HEK293 (cell line): Measurements from ENCODE around the gene NRL.

Experiments used
- ATF2 ChIP-seq: fragments of 450-650 bp; formaldehyde crosslinking; IDR thresholded peaks from 2 replicates; pipeline ENCODE4 v1.5.1; 2016; ENCODE audit warnings: missing biosample characterization, missing genetic modification characterization, low read depth
- CTCF ChIP-seq: fragments of 450-650 bp; formaldehyde crosslinking; IDR thresholded peaks from 2 replicates; pipeline ENCODE4 v1.5.1; 2016; ENCODE audit warnings: missing biosample characterization, missing genetic modification characterization
- EGR2 ChIP-seq: fragments of 450-650 bp; formaldehyde crosslinking; IDR thresholded peaks from 2 replicates; pipeline ENCODE4 v1.5.1; 2016; ENCODE audit warnings: low read depth, missing biosample characterization, missing genetic modification characterization
- GFI1B ChIP-seq: fragments of 450-650 bp; formaldehyde crosslinking; IDR thresholded peaks from 2 replicates; pipeline ENCODE4 v1.5.1; 2016; ENCODE audit warnings: missing biosample characterization, missing genetic modification characterization
- GLIS1 ChIP-seq: fragments of 450-650 bp; formaldehyde crosslinking; IDR thresholded peaks from 2 replicates; pipeline ENCODE4 v1.5.1; 2016; ENCODE audit warnings: missing biosample characterization, missing genetic modification characterization
- HOXA7 ChIP-seq: sonication (generic); formaldehyde crosslinking; IDR thresholded peaks from 2 replicates; pipeline ENCODE4 v1.8.1; 2022; ENCODE audit warnings: missing genetic modification reagents, borderline replicate concordance
- KLF8 ChIP-seq: fragments of 450-650 bp; formaldehyde crosslinking; IDR thresholded peaks from 2 replicates; pipeline ENCODE4 v1.5.1; 2016; ENCODE audit warnings: missing biosample characterization, missing genetic modification characterization
- MYNN ChIP-seq: fragments of 450-650 bp; formaldehyde crosslinking; IDR thresholded peaks from 2 replicates; pipeline ENCODE4 v1.5.1; 2016; ENCODE audit warnings: missing biosample characterization, missing genetic modification characterization, borderline replicate concordance
- MZF1 ChIP-seq: fragments of 450-650 bp; formaldehyde crosslinking; IDR thresholded peaks from 2 replicates; pipeline ENCODE4 v1.5.1; 2017; ENCODE audit warnings: missing biosample characterization, missing genetic modification characterization, borderline replicate concordance
- PBX3 ChIP-seq: sonication (generic); formaldehyde crosslinking; IDR thresholded peaks from 2 replicates; pipeline ENCODE4 v1.8.1; 2022; ENCODE audit warnings: mild to moderate bottlenecking, moderate library complexity, missing genetic modification reagents
- PRDM10 ChIP-seq: fragments of 450-650 bp; formaldehyde crosslinking; IDR thresholded peaks from 2 replicates; pipeline ENCODE4 v1.5.1; 2016; ENCODE audit warnings: missing biosample characterization, missing genetic modification characterization
- REST ChIP-seq: fragments of 450-650 bp; formaldehyde crosslinking; IDR thresholded peaks from 2 replicates; pipeline ENCODE4 v1.5.1; 2016; ENCODE audit warnings: missing biosample characterization, missing genetic modification characterization
- SCRT1 ChIP-seq: fragments of 450-650 bp; formaldehyde crosslinking; IDR thresholded peaks from 2 replicates; pipeline ENCODE4 v1.5.1; 2016; ENCODE audit warnings: missing biosample characterization, missing genetic modification characterization, borderline replicate concordance
- ZBTB48 ChIP-seq: fragments of 450-650 bp; formaldehyde crosslinking; IDR thresholded peaks from 2 replicates; pipeline ENCODE4 v1.5.1; 2016; ENCODE audit warnings: missing biosample characterization, missing genetic modification characterization
- ZBTB7A ChIP-seq: fragments of 450-650 bp; formaldehyde crosslinking; IDR thresholded peaks from 2 replicates; pipeline ENCODE4 v1.5.1; 2016; ENCODE audit warnings: low read depth, missing biosample characterization, missing genetic modification characterization
- ZNF133 ChIP-seq: fragments of 450-650 bp; formaldehyde crosslinking; IDR thresholded peaks from 2 replicates; pipeline ENCODE4 v1.5.1; 2016; ENCODE audit warnings: missing biosample characterization, missing genetic modification characterization
- ZNF175 ChIP-seq: fragments of 450-650 bp; formaldehyde crosslinking; IDR thresholded peaks from 2 replicates; pipeline ENCODE4 v1.5.1; 2016; ENCODE audit warnings: missing biosample characterization, missing genetic modification characterization
- ZNF211 ChIP-seq: fragments of 450-650 bp; formaldehyde crosslinking; IDR thresholded peaks from 2 replicates; pipeline ENCODE4 v1.5.1; 2016; ENCODE audit warnings: low read depth, missing biosample characterization, missing genetic modification characterization
- ZNF248 ChIP-seq: fragments of 450-650 bp; formaldehyde crosslinking; IDR thresholded peaks from 2 replicates; pipeline ENCODE4 v1.5.1; 2017; ENCODE audit warnings: missing biosample characterization, missing genetic modification characterization
- ZNF366 ChIP-seq: fragments of 450-650 bp; formaldehyde crosslinking; conservative IDR thresholded peaks from 2 replicates; pipeline ENCODE4 v1.5.1; 2016; ENCODE audit warnings: missing biosample characterization, missing genetic modification characterization
- ZNF555 ChIP-seq: fragments of 450-650 bp; formaldehyde crosslinking; conservative IDR thresholded peaks from 2 replicates; pipeline ENCODE4 v1.5.1; 2017; ENCODE audit warnings: missing biosample characterization, mild to moderate bottlenecking, missing genetic modification characterization, inconsistent platforms
- ZNF580 ChIP-seq: fragments of 450-650 bp; formaldehyde crosslinking; IDR thresholded peaks from 2 replicates; pipeline ENCODE4 v1.5.1; 2016; ENCODE audit warnings: missing biosample characterization, missing genetic modification characterization
- ZNF600 ChIP-seq: fragments of 450-650 bp; formaldehyde crosslinking; IDR thresholded peaks from 2 replicates; pipeline ENCODE4 v1.5.1; 2016; ENCODE audit warnings: missing biosample characterization, missing genetic modification characterization
- ZNF624 ChIP-seq: fragments of 450-650 bp; formaldehyde crosslinking; IDR thresholded peaks from 2 replicates; pipeline ENCODE4 v1.5.1; 2017; ENCODE audit warnings: missing biosample characterization, missing genetic modification characterization
- ZNF670 ChIP-seq: fragments of 450-650 bp; formaldehyde crosslinking; IDR thresholded peaks from 2 replicates; pipeline ENCODE4 v1.5.1; 2016; ENCODE audit warnings: missing biosample characterization, missing genetic modification characterization, low read depth
- ZNF76 ChIP-seq: fragments of 450-650 bp; formaldehyde crosslinking; IDR thresholded peaks from 2 replicates; pipeline ENCODE4; 2016; ENCODE audit warnings: low read depth, missing biosample characterization, missing genetic modification characterization, borderline replicate concordance
- ZNF843 ChIP-seq: fragments of 450-650 bp; formaldehyde crosslinking; IDR thresholded peaks from 2 replicates; pipeline ENCODE4 v1.5.1; 2016; ENCODE audit warnings: missing biosample characterization, missing genetic modification characterization

Gene NRL

GRCh38 chr14:24146978-24147760, 32.4 kb upstream of the NRL start, which contains the start of gene RNF31 (continued):
- TF ChIP-seq ATF2 (tag by site-specific recombination) (no peak), PRDM10 (tag by site-specific recombination) (peak; percentile 77), GLIS1 (tag by site-specific recombination) (no peak; the same call in 1 of the 2 replicates), ZNF175 (tag by site-specific recombination) (no peak), CTCF (tag by site-specific recombination) (no peak), ZBTB48 (tag by site-specific recombination) (no peak), ZNF670 (tag by site-specific recombination) (no peak), MYNN (tag by site-specific recombination) (no peak), ZNF76 (no peak), PBX3 (CRISPR knock-in tag) (no peak), ZNF580 (tag by site-specific recombination) (no peak), GFI1B (no peak), REST (tag by site-specific recombination) (no peak; the same call in 1 of the 2 replicates), ZNF555 (tag by site-specific recombination) (no peak), ZNF211 (no peak), ZBTB7A (tag by site-specific recombination) (peak; percentile 81), ZNF133 (tag by site-specific recombination) (no peak), SCRT1 (tag by site-specific recombination) (no peak), ZNF843 (tag by site-specific recombination) (no peak), ZNF600 (tag by site-specific recombination) (no peak), EGR2 (tag by site-specific recombination) (no peak), MZF1 (tag by site-specific recombination) (no peak), ZNF624 (no peak), HOXA7 (CRISPR knock-in tag) (no peak), ZNF248 (tag by site-specific recombination) (no peak), ZNF366 (tag by site-specific recombination) (0 out of 2 replicates have a peak, but pooled peaks have one; percentile 28), KLF8 (tag by site-specific recombination) (peak; percentile 69; the same call in 1 of the 2 replicates)
